Tibial artery (tissue), 4 donors: Measurements from ENCODE around the gene SRCIN1.

Experiments used
- DNase-seq, 2 donors: peaks; one replicate each; pipeline ENCODE4 v3.0.0-alpha.2; 2019
- H3K27ac ChIP-seq, 2 donors: fragments of 200-600 bp; sonication (generic) in 1 of 2; 1 replicate in 1 of 2; 2 replicates in 1 of 2; pipeline ENCODE4 v1.5.1; 2018 to 2019; ENCODE audit warnings: mild to moderate bottlenecking in 1 of 2
- H3K27me3 ChIP-seq, 2 donors: fragments of 200-600 bp; sonication (generic) in 1 of 2; one replicate each; pipeline versions ENCODE4 v1.5.1 to v1.6.0; 2016 to 2019
- H3K36me3 ChIP-seq, 3 donors: fragments of 200-600 bp; sonication (generic) in 2 of 3; one replicate each; pipeline ENCODE4 v1.5.1; 2016 to 2019; ENCODE audit warnings: mild to moderate bottlenecking in 2 of 3
- H3K4me1 ChIP-seq, 4 donors: fragments of 200-600 bp; sonication (generic) in 2 of 4; 1 replicate in 3 of 4; 2 replicates in 1 of 4; pipeline ENCODE4 v1.5.1; 2016 to 2019
- H3K4me3 ChIP-seq, 2 donors: fragments of 200-600 bp; sonication (generic) in 1 of 2; 1 replicate in 1 of 2; 2 replicates in 1 of 2; pipeline ENCODE4 v1.5.1; 2018 to 2019; ENCODE audit warnings: mild to moderate bottlenecking in 2 of 2
- H3K9me3 ChIP-seq, 3 donors: fragments of 200-600 bp; sonication (generic) in 1 of 3; one replicate each; pipeline ENCODE4 v1.5.1; 2016 to 2019
- CTCF ChIP-seq, 2 experiments: fragments of 200-600 bp in 1 of 2; fragments of 450-650 bp in 1 of 2; IDR thresholded peaks; one replicate each; pipeline ENCODE4 v1.5.1; 2017 to 2019; ENCODE audit warnings: antibody characterized with exemption in 2 of 2, mild to moderate bottlenecking in 1 of 2, moderate library complexity in 1 of 2
- intact Hi-C: fragments of 100-400 bp; cut with DNase I; formaldehyde crosslinking; loops from one replicate; pipeline ENCODE4 v1.15.0; 2023; ENCODE audit warnings: low total_unique reads

Gene SRCIN1

DNA sequence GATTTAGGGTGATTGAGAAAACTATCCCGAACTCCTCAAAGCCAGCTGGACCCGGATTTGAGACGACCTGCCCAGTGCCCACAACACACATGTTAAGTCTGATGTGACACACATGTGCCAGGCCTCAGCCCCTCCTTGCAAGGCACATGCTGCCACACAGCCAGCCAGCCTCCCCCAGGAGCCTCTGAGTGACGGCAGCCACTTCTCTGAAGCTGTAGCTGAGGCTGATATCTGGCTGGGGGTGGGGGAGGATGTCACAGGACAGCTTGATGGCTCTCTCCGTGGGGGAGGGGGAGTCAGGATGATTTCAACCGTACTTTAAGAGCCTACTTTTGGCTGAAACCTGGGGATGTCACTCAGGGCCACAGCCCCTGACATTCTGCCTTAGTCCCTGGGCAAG, 40.9 kb downstream of the SRCIN1 start:
- H3K4me3 ChIP-seq, result no peak overlapping the region
- intact Hi-C loops, result no loop called here
- no peaks in the 10 kb centered on the region for H3K9me3 ChIP-seq
- no peaks in the 10 kb centered on the region for H3K36me3 ChIP-seq
- H3K4me1 ChIP-seq, result peaks cover 0 to 8% (median 3%) of the 10 kb centered on the region in 4 donors
- TF ChIP-seq CTCF (IDR thresholded peaks at IDR 0.05), result no peak
- no peak for DNase-seq
- peaks cover 7 to 98% of the 10 kb centered on the region in 2 donors for H3K27me3 ChIP-seq
- H3K27ac ChIP-seq, result no peak overlapping the region

GRCh38 chr17:38564254-38564837, 41.4 kb downstream of the SRCIN1 start:
- H3K27ac ChIP-seq, result no peak overlapping the region
- no peak overlapping the region for H3K4me3 ChIP-seq
- intact Hi-C loops, result no loop called here
- no peak for TF ChIP-seq CTCF (IDR thresholded peaks at IDR 0.05)
- H3K4me1 ChIP-seq, result peaks cover 0 to 13% (median 8%) of the 10 kb centered on the region in 4 donors
- no peaks in the 10 kb centered on the region for H3K9me3 ChIP-seq
- no peaks in the 10 kb centered on the region for H3K36me3 ChIP-seq
- no peak for DNase-seq
- peaks cover 7 to 99% of the 10 kb centered on the region in 2 donors for H3K27me3 ChIP-seq

- intact Hi-C loops, result no loop called here
- Histone ChIP-seq H3K27ac (no peak overlapping the region), H3K9me3 (no peaks in the 10 kb centered on the region), H3K4me1 (peaks cover 0 to 20% (median 15%) of the 10 kb centered on the region in 4 donors), H3K4me3 (no peak overlapping the region), H3K27me3 (peaks cover 7 to 97% of the 10 kb centered on the region in 2 donors), H3K36me3 (no peaks in the 10 kb centered on the region)
- TF ChIP-seq CTCF (IDR thresholded peaks at IDR 0.05), result no peak
- DNase-seq, result no peak
Observed at GRCh38 chr17:38563362-38564253, 42.1 kb downstream of the SRCIN1 start.

DNA sequence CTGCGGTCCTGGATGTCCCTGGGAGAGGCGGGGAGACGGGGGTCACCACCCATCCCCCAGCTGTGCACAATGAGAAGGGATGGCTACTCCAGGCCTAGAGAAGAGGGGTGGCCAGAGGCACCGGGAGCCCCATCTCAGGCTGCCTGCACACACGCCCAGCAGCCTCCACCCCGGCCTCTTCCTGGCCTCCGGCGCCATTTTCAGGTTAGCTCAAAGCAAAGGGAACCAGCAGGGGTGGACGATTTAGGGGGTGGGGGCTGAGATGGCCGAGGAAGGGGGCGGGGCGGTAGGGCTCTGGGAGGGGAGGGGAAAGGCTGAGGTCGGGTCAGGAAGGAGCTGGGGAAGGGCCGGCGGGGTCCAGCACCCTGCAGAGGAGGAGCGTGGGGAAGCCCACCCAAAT, 42.8 kb downstream of the SRCIN1 start:
- Histone ChIP-seq H3K4me3 (no peak overlapping the region), H3K27ac (no peak overlapping the region), H3K36me3 (no peaks in the 10 kb centered on the region), H3K27me3 (peaks cover 7 to 94% of the 10 kb centered on the region in 2 donors), H3K4me1 (peaks cover 0 to 27% (median 22%) of the 10 kb centered on the region in 4 donors), H3K9me3 (no peaks in the 10 kb centered on the region)
- no peak for DNase-seq
- no peak for TF ChIP-seq CTCF (IDR thresholded peaks at IDR 0.05)
- intact Hi-C loops, result no loop called here

DNA sequence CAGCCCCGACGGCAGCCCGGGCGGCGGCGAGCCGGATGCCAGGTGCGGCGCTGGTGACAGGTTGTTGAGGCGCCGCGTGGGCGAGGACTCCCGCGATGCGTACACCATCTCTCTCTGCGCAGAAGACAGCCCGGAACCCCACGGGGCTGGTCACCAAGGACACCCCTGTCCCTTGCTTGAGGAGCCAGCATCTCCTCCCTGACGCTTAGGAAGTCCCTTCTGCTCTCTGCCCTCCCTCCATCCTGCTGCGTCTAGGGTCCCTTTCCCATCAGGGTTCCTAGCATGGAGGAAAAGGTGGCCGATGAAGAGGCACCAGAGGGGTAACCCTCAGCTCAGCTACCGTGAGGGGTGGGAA, 43.6 kb downstream of the SRCIN1 start:
- peaks cover 0 to 34% (median 28%) of the 10 kb centered on the region in 4 donors for H3K4me1 ChIP-seq
- no peak for DNase-seq
- no peaks in the 10 kb centered on the region for H3K9me3 ChIP-seq
- TF ChIP-seq CTCF (IDR thresholded peaks at IDR 0.05), result no peak
- intact Hi-C loops, result no loop called here
- H3K36me3 ChIP-seq, result no peaks in the 10 kb centered on the region
- H3K27me3 ChIP-seq, result peaks cover 7 to 90% of the 10 kb centered on the region in 2 donors
- H3K27ac ChIP-seq, result no peak overlapping the region
- H3K4me3 ChIP-seq, result no peak overlapping the region
